ENCODE results near the gene CDH4. TPM values are rescaled to one million over a fixed set of nuclear protein-coding genes. Genes with fewer than 3 reads are reported as not detected.

Gene CDH4
- total and polyA plus RNA-seq, 4 donors = 5.8 to 24.1 (median 17.1) TPM

GRCh38 chr20:61868006-61868405 is 615.9 kb downstream of the CDH4 start:
- H3K27me3 ChIP-seq (ENCODE audit: control insufficient read depth, insufficient read depth, low read length) = no peaks in the 10 kb centered on the region
- peaks cover 18% of the 10 kb centered on the region for H3K36me3 ChIP-seq (ENCODE audit: control insufficient read depth, insufficient read depth, low read length)
- peaks cover 2% of the 10 kb centered on the region for H3K9me3 ChIP-seq (ENCODE audit: control insufficient read depth, insufficient read depth, low read length)
- DNase-seq (ENCODE audit: low read depth in 4 of 6, low spot score in 6 of 6) = no peak
- WGBS (ENCODE audit: insufficient coverage) = 96% methylated on average over 13 of the region's 13 CpGs
- H3K4me3 ChIP-seq (ENCODE audit: low read depth, low read length) = no peak overlapping the region
- no peak overlapping the region for H3K27ac ChIP-seq (ENCODE audit: low read depth, low read length)
- H3K4me1 ChIP-seq (ENCODE audit: control insufficient read depth, insufficient read depth, low read length) = peaks cover 6% of the 10 kb centered on the region

GRCh38 chr20:61868466-61869090 is 616.5 kb downstream of the CDH4 start:
- Histone ChIP-seq H3K27ac (ENCODE audit: low read depth, low read length) (no peak overlapping the region), H3K4me3 (ENCODE audit: low read depth, low read length) (no peak overlapping the region), H3K4me1 (ENCODE audit: control insufficient read depth, insufficient read depth, low read length) (peaks cover under 1% of the 10 kb centered on the region), H3K27me3 (ENCODE audit: control insufficient read depth, insufficient read depth, low read length) (no peaks in the 10 kb centered on the region), H3K36me3 (ENCODE audit: control insufficient read depth, insufficient read depth, low read length) (peaks cover 20% of the 10 kb centered on the region), H3K9me3 (ENCODE audit: control insufficient read depth, insufficient read depth, low read length) (peaks cover 2% of the 10 kb centered on the region)
- over 99% methylated on average over 12 of the region's 13 CpGs for WGBS (ENCODE audit: insufficient coverage)
- DNase-seq (ENCODE audit: low read depth in 4 of 6, low spot score in 6 of 6) = no peak

GRCh38 chr20:61869750-61870507 is 617.9 kb downstream of the CDH4 start:
- Histone ChIP-seq H3K4me3 (ENCODE audit: low read depth, low read length) (no peak overlapping the region), H3K27ac (ENCODE audit: low read depth, low read length) (no peak overlapping the region), H3K36me3 (ENCODE audit: control insufficient read depth, insufficient read depth, low read length) (peaks cover 25% of the 10 kb centered on the region), H3K27me3 (ENCODE audit: control insufficient read depth, insufficient read depth, low read length) (no peaks in the 10 kb centered on the region), H3K9me3 (ENCODE audit: control insufficient read depth, insufficient read depth, low read length) (peaks cover 2% of the 10 kb centered on the region), H3K4me1 (ENCODE audit: control insufficient read depth, insufficient read depth, low read length) (peaks cover 4% of the 10 kb centered on the region)
- DNase-seq (ENCODE audit: low read depth in 4 of 6, low spot score in 6 of 6) = no peak
- WGBS (ENCODE audit: insufficient coverage) = 89% methylated on average over 16 of the region's 24 CpGs

- H3K27ac ChIP-seq (ENCODE audit: low read depth, low read length) = no peak overlapping the region
- no peak overlapping the region for H3K4me3 ChIP-seq (ENCODE audit: low read depth, low read length)
- H3K4me1 ChIP-seq (ENCODE audit: control insufficient read depth, insufficient read depth, low read length) = peaks cover 4% of the 10 kb centered on the region
- no peak for DNase-seq (ENCODE audit: low read depth in 4 of 6, low spot score in 6 of 6)
- no peaks in the 10 kb centered on the region for H3K27me3 ChIP-seq (ENCODE audit: control insufficient read depth, insufficient read depth, low read length)
- peaks cover 35% of the 10 kb centered on the region for H3K36me3 ChIP-seq (ENCODE audit: control insufficient read depth, insufficient read depth, low read length)
- WGBS (ENCODE audit: insufficient coverage) = 100% methylated on average over 1 of the region's 6 CpGs
- peaks cover 2% of the 10 kb centered on the region for H3K9me3 ChIP-seq (ENCODE audit: control insufficient read depth, insufficient read depth, low read length)
These were observed 619.1 kb downstream of the CDH4 start for GRCh38 chr20:61871160-61871559.

- peaks cover 2% of the 10 kb centered on the region for H3K9me3 ChIP-seq (ENCODE audit: control insufficient read depth, insufficient read depth, low read length)
- H3K27me3 ChIP-seq (ENCODE audit: control insufficient read depth, insufficient read depth, low read length) = no peaks in the 10 kb centered on the region
- H3K36me3 ChIP-seq (ENCODE audit: control insufficient read depth, insufficient read depth, low read length) = peaks cover 37% of the 10 kb centered on the region
- peaks cover 4% of the 10 kb centered on the region for H3K4me1 ChIP-seq (ENCODE audit: control insufficient read depth, insufficient read depth, low read length)
- H3K4me3 ChIP-seq (ENCODE audit: low read depth, low read length) = no peak overlapping the region
- DNase-seq (ENCODE audit: low read depth in 4 of 6, low spot score in 6 of 6) = no peak
- H3K27ac ChIP-seq (ENCODE audit: low read depth, low read length) = no peak overlapping the region
- WGBS (ENCODE audit: insufficient coverage) = 97% methylated on average over 8 of the region's 8 CpGs
These were observed 619.9 kb downstream of the CDH4 start for GRCh38 chr20:61871913-61872312.

GRCh38 chr20:61872371-61872900 is 620.4 kb downstream of the CDH4 start:
- Histone ChIP-seq H3K36me3 (ENCODE audit: control insufficient read depth, insufficient read depth, low read length) (peaks cover 37% of the 10 kb centered on the region), H3K27me3 (ENCODE audit: control insufficient read depth, insufficient read depth, low read length) (no peaks in the 10 kb centered on the region), H3K9me3 (ENCODE audit: control insufficient read depth, insufficient read depth, low read length) (peaks cover 2% of the 10 kb centered on the region), H3K4me1 (ENCODE audit: control insufficient read depth, insufficient read depth, low read length) (peaks cover 4% of the 10 kb centered on the region), H3K27ac (ENCODE audit: low read depth, low read length) (no peak overlapping the region), H3K4me3 (ENCODE audit: low read depth, low read length) (no peak overlapping the region)
- WGBS (ENCODE audit: insufficient coverage) = 95% methylated on average over 15 of the region's 20 CpGs
- no peak for DNase-seq (ENCODE audit: low read depth in 4 of 6, low spot score in 6 of 6)

- no peak overlapping the region for H3K4me3 ChIP-seq (ENCODE audit: low read depth, low read length)
- no peak overlapping the region for H3K27ac ChIP-seq (ENCODE audit: low read depth, low read length)
- H3K27me3 ChIP-seq (ENCODE audit: control insufficient read depth, insufficient read depth, low read length) = no peaks in the 10 kb centered on the region
- H3K4me1 ChIP-seq (ENCODE audit: control insufficient read depth, insufficient read depth, low read length) = peaks cover 13% of the 10 kb centered on the region
- 95% methylated on average over 38 of the region's 38 CpGs for WGBS (ENCODE audit: insufficient coverage)
- H3K9me3 ChIP-seq (ENCODE audit: control insufficient read depth, insufficient read depth, low read length) = peaks cover 2% of the 10 kb centered on the region
- H3K36me3 ChIP-seq (ENCODE audit: control insufficient read depth, insufficient read depth, low read length) = peaks cover 45% of the 10 kb centered on the region
- DNase-seq (ENCODE audit: low read depth in 4 of 6, low spot score in 6 of 6) = no peak
These were observed 621.8 kb downstream of the CDH4 start for GRCh38 chr20:61873651-61874420.

GRCh38 chr20:61874421-61875068 is 622.5 kb downstream of the CDH4 start:
- WGBS (ENCODE audit: insufficient coverage) = 68% methylated on average over 24 of the region's 27 CpGs
- peaks cover 2% of the 10 kb centered on the region for H3K9me3 ChIP-seq (ENCODE audit: control insufficient read depth, insufficient read depth, low read length)
- no peaks in the 10 kb centered on the region for H3K27me3 ChIP-seq (ENCODE audit: control insufficient read depth, insufficient read depth, low read length)
- DNase-seq (ENCODE audit: low read depth in 4 of 6, low spot score in 6 of 6) = peak in 2 of 6 donors; percentile 48 to 62
- peaks cover 16% of the 10 kb centered on the region for H3K4me1 ChIP-seq (ENCODE audit: control insufficient read depth, insufficient read depth, low read length)
- H3K4me3 ChIP-seq (ENCODE audit: low read depth, low read length) = no peak overlapping the region
- H3K27ac ChIP-seq (ENCODE audit: low read depth, low read length) = no peak overlapping the region
- H3K36me3 ChIP-seq (ENCODE audit: control insufficient read depth, insufficient read depth, low read length) = peaks cover 45% of the 10 kb centered on the region

- no peak overlapping the region for H3K4me3 ChIP-seq (ENCODE audit: low read depth, low read length)
- H3K9me3 ChIP-seq (ENCODE audit: control insufficient read depth, insufficient read depth, low read length) = peaks cover 2% of the 10 kb centered on the region
- peak in 1 of 6 donors; percentile 38 for DNase-seq (ENCODE audit: low read depth in 4 of 6, low spot score in 6 of 6)
- 85% methylated on average over 24 of the region's 25 CpGs for WGBS (ENCODE audit: insufficient coverage)
- peaks cover 16% of the 10 kb centered on the region for H3K4me1 ChIP-seq (ENCODE audit: control insufficient read depth, insufficient read depth, low read length)
- peaks cover 45% of the 10 kb centered on the region for H3K36me3 ChIP-seq (ENCODE audit: control insufficient read depth, insufficient read depth, low read length)
- H3K27me3 ChIP-seq (ENCODE audit: control insufficient read depth, insufficient read depth, low read length) = no peaks in the 10 kb centered on the region
- H3K27ac ChIP-seq (ENCODE audit: low read depth, low read length) = no peak overlapping the region
These were observed 623.3 kb downstream of the CDH4 start for GRCh38 chr20:61875221-61875885.
